Measurements from ENCODE around the gene DPEP1.
A peak's percentile ranks its signal among the peaks of the same experiment; 100 is the strongest.
"Not testable (repeated sequence)": the region's sequence is repeated elsewhere in the genome, so short reads cannot be mapped to it uniquely, and the experiment has no call there.

Gene DPEP1

GRCh38 chr16:89646906-89647305 lies 33.5 kb downstream of the DPEP1 start:
- Histone ChIP-seq H3K4me1 (ENCODE audit: control insufficient read depth, insufficient read depth, low read length) (no peaks in the 10 kb centered on the region), H3K4me2 (ENCODE audit: low read length) (no peak overlapping the region), H3K9ac (ENCODE audit: low read depth, low read length) (no peak overlapping the region), H3K27me3 (ENCODE audit: control insufficient read depth, insufficient read depth, low read length) (no peaks in the 10 kb centered on the region), H3K36me3 (ENCODE audit: insufficient read depth, low read length) (peaks cover 39% of the 10 kb centered on the region), H3K9me3 (replicated peaks; ENCODE audit: low read length) (no peaks in the 10 kb centered on the region), H3K4me3 (ENCODE audit: low read length) (no peak overlapping the region)

GRCh38 chr16:89651584-89651983 lies 38.1 kb downstream of the DPEP1 start:
- Histone ChIP-seq H3K4me1 (ENCODE audit: control insufficient read depth, insufficient read depth, low read length) (peaks cover 3% of the 10 kb centered on the region), H3K9me3 (replicated peaks; ENCODE audit: low read length) (no peaks in the 10 kb centered on the region), H3K36me3 (ENCODE audit: insufficient read depth, low read length) (peaks cover 21% of the 10 kb centered on the region), H3K27me3 (ENCODE audit: control insufficient read depth, insufficient read depth, low read length) (no peaks in the 10 kb centered on the region), H3K4me3 (ENCODE audit: low read length) (no peak overlapping the region), H3K9ac (ENCODE audit: low read depth, low read length) (no peak overlapping the region), H3K4me2 (ENCODE audit: low read length) (no peak overlapping the region)

- Histone ChIP-seq H3K9me3 (replicated peaks; ENCODE audit: low read length) (no peaks in the 10 kb centered on the region), H3K4me2 (ENCODE audit: low read length) (no peak overlapping the region), H3K27me3 (ENCODE audit: control insufficient read depth, insufficient read depth, low read length) (no peaks in the 10 kb centered on the region), H3K4me3 (ENCODE audit: low read length) (no peak overlapping the region), H3K4me1 (ENCODE audit: control insufficient read depth, insufficient read depth, low read length) (peaks cover 8% of the 10 kb centered on the region), H3K36me3 (ENCODE audit: insufficient read depth, low read length) (peaks cover 11% of the 10 kb centered on the region), H3K9ac (ENCODE audit: low read depth, low read length) (no peak overlapping the region)
These were observed 40.3 kb downstream of the DPEP1 start for GRCh38 chr16:89653656-89654295.

- Histone ChIP-seq H3K9me3 (replicated peaks; ENCODE audit: low read length) (no peaks in the 10 kb centered on the region), H3K4me2 (ENCODE audit: low read length) (no peak overlapping the region), H3K36me3 (ENCODE audit: insufficient read depth, low read length) (peaks cover 17% of the 10 kb centered on the region), H3K4me3 (ENCODE audit: low read length) (no peak overlapping the region), H3K9ac (ENCODE audit: low read depth, low read length) (no peak overlapping the region), H3K27me3 (ENCODE audit: control insufficient read depth, insufficient read depth, low read length) (no peaks in the 10 kb centered on the region), H3K4me1 (ENCODE audit: control insufficient read depth, insufficient read depth, low read length) (peaks cover 13% of the 10 kb centered on the region)
These were observed 41.7 kb downstream of the DPEP1 start for GRCh38 chr16:89655062-89655643.

GRCh38 chr16:89656435-89657121 lies 43.1 kb downstream of the DPEP1 start:
- Histone ChIP-seq H3K4me1 (ENCODE audit: control insufficient read depth, insufficient read depth, low read length) (peaks cover 13% of the 10 kb centered on the region), H3K27me3 (ENCODE audit: control insufficient read depth, insufficient read depth, low read length) (no peaks in the 10 kb centered on the region), H3K4me3 (ENCODE audit: low read length) (peak overlapping the region; percentile 97), H3K4me2 (ENCODE audit: low read length) (peak overlapping the region; percentile 91), H3K36me3 (ENCODE audit: insufficient read depth, low read length) (peaks cover 29% of the 10 kb centered on the region), H3K9me3 (replicated peaks; ENCODE audit: low read length) (no peaks in the 10 kb centered on the region), H3K9ac (ENCODE audit: low read depth, low read length) (peak overlapping the region; percentile 95)

- H3K9ac ChIP-seq (ENCODE audit: low read depth, low read length), result peak within 1 kb of the TSS; percentile 95
- H3K9me3 ChIP-seq (replicated peaks; ENCODE audit: low read length), result no peaks in the 10 kb centered on the region
- H3K4me1 ChIP-seq (ENCODE audit: control insufficient read depth, insufficient read depth, low read length), result peaks cover 13% of the 10 kb centered on the region
- peak within 1 kb of the TSS; percentile 91 for H3K4me2 ChIP-seq (ENCODE audit: low read length)
- H3K4me3 ChIP-seq (ENCODE audit: low read length), result peak within 1 kb of the TSS; percentile 97
- peaks cover 30% of the 10 kb centered on the region for H3K36me3 ChIP-seq (ENCODE audit: insufficient read depth, low read length)
- H3K27me3 ChIP-seq (ENCODE audit: control insufficient read depth, insufficient read depth, low read length), result no peaks in the 10 kb centered on the region
These were observed 44.2 kb downstream of the DPEP1 start, which contains the start of the genes CHMP1A and SPATA33 for GRCh38 chr16:89657442-89658220. CHMP1A (minus strand) TSS chr16:89657708; CDS start chr16:89657588, 120 bp downstream. SPATA33 (plus strand) TSS chr16:89657836; CDS start chr16:89657912, 76 bp downstream.

GRCh38 chr16:89658221-89658879 lies 44.9 kb downstream of the DPEP1 start:
- Histone ChIP-seq H3K4me1 (ENCODE audit: control insufficient read depth, insufficient read depth, low read length) (peaks cover 13% of the 10 kb centered on the region), H3K4me3 (ENCODE audit: low read length) (peak overlapping the region; percentile 97), H3K9ac (ENCODE audit: low read depth, low read length) (peak overlapping the region; percentile 95), H3K36me3 (ENCODE audit: insufficient read depth, low read length) (peaks cover 31% of the 10 kb centered on the region), H3K9me3 (replicated peaks; ENCODE audit: low read length) (no peaks in the 10 kb centered on the region), H3K27me3 (ENCODE audit: control insufficient read depth, insufficient read depth, low read length) (no peaks in the 10 kb centered on the region), H3K4me2 (ENCODE audit: low read length) (peak overlapping the region; percentile 91)

- Histone ChIP-seq H3K27me3 (ENCODE audit: control insufficient read depth, insufficient read depth, low read length) (no peaks in the 10 kb centered on the region), H3K36me3 (ENCODE audit: insufficient read depth, low read length) (peaks cover 35% of the 10 kb centered on the region), H3K9ac (ENCODE audit: low read depth, low read length) (no peak overlapping the region), H3K4me2 (ENCODE audit: low read length) (no peak overlapping the region), H3K4me1 (ENCODE audit: control insufficient read depth, insufficient read depth, low read length) (peaks cover 13% of the 10 kb centered on the region), H3K4me3 (ENCODE audit: low read length) (no peak overlapping the region), H3K9me3 (replicated peaks; ENCODE audit: low read length) (no peaks in the 10 kb centered on the region)
These were observed 46.7 kb downstream of the DPEP1 start for GRCh38 chr16:89660146-89660545.

- H3K4me2 ChIP-seq (ENCODE audit: low read length), result no peak overlapping the region
- no peaks in the 10 kb centered on the region for H3K27me3 ChIP-seq (ENCODE audit: control insufficient read depth, insufficient read depth, low read length)
- no peak overlapping the region for H3K9ac ChIP-seq (ENCODE audit: low read depth, low read length)
- H3K4me1 ChIP-seq (ENCODE audit: control insufficient read depth, insufficient read depth, low read length), result peaks cover 13% of the 10 kb centered on the region
- peaks cover 35% of the 10 kb centered on the region for H3K36me3 ChIP-seq (ENCODE audit: insufficient read depth, low read length)
- no peak overlapping the region for H3K4me3 ChIP-seq (ENCODE audit: low read length)
- no peaks in the 10 kb centered on the region for H3K9me3 ChIP-seq (replicated peaks; ENCODE audit: low read length)
These were observed 47.8 kb downstream of the DPEP1 start for GRCh38 chr16:89661215-89661614.

- not testable (repeated sequence) for H3K9ac ChIP-seq (ENCODE audit: low read depth, low read length); H3K4me2 ChIP-seq (ENCODE audit: low read length); H3K9me3 ChIP-seq (replicated peaks; ENCODE audit: low read length); H3K4me3 ChIP-seq (ENCODE audit: low read length); H3K27me3 ChIP-seq (ENCODE audit: control insufficient read depth, insufficient read depth, low read length); H3K4me1 ChIP-seq (ENCODE audit: control insufficient read depth, insufficient read depth, low read length)
- H3K36me3 ChIP-seq (ENCODE audit: insufficient read depth, low read length), result peaks cover 35% of the 10 kb centered on the region
These were observed 50.8 kb downstream of the DPEP1 start for GRCh38 chr16:89664238-89664637.

GRCh38 chr16:89667000-89667399 lies 53.6 kb downstream of the DPEP1 start:
- peaks cover 10% of the 10 kb centered on the region for H3K36me3 ChIP-seq (ENCODE audit: insufficient read depth, low read length)
- not testable (repeated sequence) for H3K9me3 ChIP-seq (replicated peaks; ENCODE audit: low read length); H3K4me3 ChIP-seq (ENCODE audit: low read length); H3K9ac ChIP-seq (ENCODE audit: low read depth, low read length); H3K4me1 ChIP-seq (ENCODE audit: control insufficient read depth, insufficient read depth, low read length); H3K4me2 ChIP-seq (ENCODE audit: low read length); H3K27me3 ChIP-seq (ENCODE audit: control insufficient read depth, insufficient read depth, low read length)
